Hematopoietic multipotent progenitor cell treated with erythropoietin and hydrocortisone succinate and interleukin-3 and kit ligand, for 8 days (in vitro differentiated cells): ENCODE data around the gene THSD7A.
"Not testable (repeated sequence)": the region's sequence is repeated elsewhere in the genome, so short reads cannot be mapped to it uniquely, and the experiment has no call there.

Experiments
- DNase-seq: peaks from one replicate; pipeline ENCODE4 v3.0.0-alpha.2; 2015

THSD7A gene

GRCh38 chr7:11570205-11570604 is 261.8 kb downstream of the THSD7A start:
- DNase-seq, result no peak

DNA sequence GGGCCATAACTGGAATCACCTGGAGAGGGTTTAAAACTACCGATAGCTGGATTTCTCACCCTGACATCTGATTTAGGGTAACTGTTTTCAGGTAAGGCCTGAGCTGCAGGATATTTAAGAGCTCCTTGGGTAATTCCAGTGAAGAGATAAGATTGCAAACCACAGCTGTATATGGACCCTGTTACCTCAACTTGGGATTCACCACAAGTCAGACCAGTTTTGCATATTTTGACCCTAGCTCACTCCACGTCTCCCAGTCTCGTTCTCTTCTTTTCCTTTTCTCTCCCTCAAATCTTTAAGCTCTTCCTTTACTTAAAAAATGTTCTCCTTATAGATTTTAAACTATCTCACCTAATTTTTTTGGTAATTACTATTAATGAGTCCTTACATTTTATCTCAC is 264.4 kb downstream of the THSD7A start:
- DNase-seq, result no peak

GRCh38 chr7:11557627-11558026 is 274.4 kb downstream of the THSD7A start:
- DNase-seq, result peak; percentile 2

DNA sequence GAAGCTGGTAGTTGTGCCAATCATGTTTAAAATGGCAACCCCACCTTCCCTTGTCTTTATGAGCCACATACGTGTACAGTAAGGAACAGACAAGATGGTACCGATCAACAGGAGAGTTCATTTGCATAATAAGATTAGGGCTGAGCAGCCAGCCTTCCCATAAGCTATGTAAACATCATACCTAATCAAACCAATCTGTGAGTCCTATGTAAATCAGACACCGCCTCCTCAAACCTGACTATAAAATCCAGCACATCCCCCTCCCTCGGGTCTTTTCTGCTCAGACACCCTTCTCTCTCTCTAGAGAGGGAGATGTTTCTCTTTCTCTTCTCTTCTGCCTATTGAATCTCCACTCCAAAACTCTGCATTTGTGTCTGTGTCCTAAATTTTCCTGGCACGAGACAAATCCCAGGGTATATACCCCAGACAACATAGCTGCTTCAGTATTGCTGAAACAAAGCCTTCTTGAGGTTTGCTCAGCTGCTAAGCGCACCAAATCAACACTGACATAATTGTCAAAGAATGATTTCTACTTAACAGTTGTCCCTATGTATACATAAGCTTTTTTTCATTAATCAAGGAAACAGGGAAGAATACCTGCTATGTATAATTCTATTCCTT is 279.2 kb downstream of the THSD7A start:
- DNase-seq, result no peak

DNA sequence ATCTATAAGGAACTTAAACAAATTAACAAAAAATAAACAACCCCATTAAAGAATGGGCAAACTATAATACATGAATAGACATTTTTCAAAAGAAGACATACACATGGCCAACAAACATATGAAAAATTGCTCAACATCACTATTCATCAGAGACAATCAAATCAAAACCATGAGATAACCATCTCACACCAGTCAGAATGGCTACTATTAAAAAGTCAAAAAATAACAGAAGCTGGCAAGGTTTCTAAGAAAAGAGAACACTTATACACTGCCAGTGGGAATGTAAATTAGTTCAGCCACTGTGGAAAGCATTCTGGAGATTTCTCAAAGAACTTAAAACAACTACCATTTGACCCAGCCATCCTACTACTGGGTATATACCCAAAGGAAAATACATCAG is 280.5 kb downstream of the THSD7A start:
- no peak for DNase-seq

GRCh38 chr7:11548532-11548931 is 283.5 kb downstream of the THSD7A start:
- no peak for DNase-seq

DNA sequence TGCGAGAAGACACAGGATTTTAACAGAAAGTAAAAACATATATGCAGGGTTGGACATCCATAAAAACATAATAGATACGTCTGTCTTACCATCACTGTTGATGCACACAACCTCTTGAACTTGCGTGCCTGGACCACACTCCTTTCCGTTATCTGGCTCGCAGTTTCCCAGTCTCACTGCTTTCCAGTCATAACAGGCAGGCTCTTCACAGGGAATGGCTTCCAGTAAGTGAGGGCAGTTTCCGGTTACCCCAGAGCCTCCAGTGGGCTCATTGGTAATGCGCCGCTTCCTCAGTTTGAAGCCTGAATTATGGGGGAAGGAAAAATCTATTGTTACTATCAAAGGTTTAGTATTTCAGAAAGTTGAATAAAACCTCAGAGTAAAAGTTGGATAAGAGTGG is 290.7 kb downstream of the THSD7A start:
- DNase-seq, result no peak

DNA sequence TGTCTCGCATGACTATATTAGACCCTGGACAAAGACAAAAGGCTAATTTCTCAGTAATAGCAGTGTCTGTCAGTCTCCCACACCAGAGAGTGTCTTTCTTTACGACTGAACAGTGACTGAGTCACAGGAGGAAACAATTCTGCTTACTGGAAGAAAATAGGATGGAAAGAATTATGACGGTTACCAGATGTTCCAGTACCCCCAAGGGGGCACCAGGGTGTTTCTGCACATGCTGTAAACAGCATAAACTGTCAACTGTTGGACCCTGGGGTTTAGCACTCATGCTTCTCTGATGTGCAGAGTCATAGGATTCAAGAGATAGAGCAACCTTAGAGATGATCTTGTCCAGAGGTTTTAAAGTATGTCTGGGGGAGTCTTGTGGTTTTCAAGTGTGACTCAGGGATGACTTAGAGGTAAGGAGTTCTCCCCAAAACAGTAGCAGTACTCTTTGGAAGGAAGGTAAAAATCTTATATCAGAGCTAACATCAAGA is 291.7 kb downstream of the THSD7A start:
- DNase-seq, result no peak

- DNase-seq, result no peak
Observed at GRCh38 chr7:11539853-11540252, 292.1 kb downstream of the THSD7A start.

GRCh38 chr7:11538751-11539299 is 293.2 kb downstream of the THSD7A start:
- DNase-seq, result no peak

GRCh38 chr7:11533229-11533820 is 298.7 kb downstream of the THSD7A start:
- no peak for DNase-seq

DNA sequence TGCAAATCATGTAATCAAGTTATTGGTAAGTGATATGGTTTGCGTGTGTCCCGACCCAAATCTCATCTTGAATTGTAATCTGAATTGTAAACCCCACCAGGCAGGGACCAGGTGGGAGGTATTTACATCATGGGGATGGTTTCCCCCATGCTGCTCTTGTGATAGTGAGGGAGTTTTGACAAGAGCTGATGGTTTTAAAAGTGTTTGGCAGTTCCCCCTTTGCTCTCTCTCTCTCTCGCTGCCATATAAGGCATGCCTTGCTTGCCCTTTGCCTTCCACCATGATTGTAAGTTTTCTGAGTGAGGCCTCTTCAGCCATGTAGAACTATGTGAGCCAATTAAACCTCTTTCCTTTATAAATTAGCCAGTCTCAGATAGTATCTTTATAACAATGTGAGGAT is 302.6 kb downstream of the THSD7A start:
- DNase-seq, result no peak

DNA sequence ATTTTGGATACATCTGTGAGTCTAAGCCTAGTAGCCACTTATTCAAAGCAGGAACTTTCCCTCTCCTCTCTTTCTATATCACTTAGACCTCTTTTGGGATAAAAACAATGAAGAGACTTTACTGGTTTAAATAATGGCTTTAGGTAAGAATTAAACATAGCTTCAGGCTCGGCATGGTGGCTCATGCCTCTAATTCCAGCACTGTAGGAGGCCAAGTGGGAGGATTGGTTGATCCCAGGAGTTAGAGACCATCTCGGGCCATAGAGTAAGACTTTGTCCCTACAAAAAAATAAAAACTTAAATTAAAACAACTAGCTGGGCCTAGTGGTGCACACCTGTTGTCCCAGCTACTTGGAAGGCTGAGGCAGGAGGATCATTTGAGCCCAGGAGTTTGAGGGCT is 304.3 kb downstream of the THSD7A start:
- no peak for DNase-seq

GRCh38 chr7:11524476-11525397 is 307.3 kb downstream of the THSD7A start:
- DNase-seq, result no peak

- DNase-seq, result not testable (repeated sequence)
Observed at GRCh38 chr7:11521964-11522499, 310.0 kb downstream of the THSD7A start.

- DNase-seq, result no peak
Observed at GRCh38 chr7:11517853-11518252, 314.1 kb downstream of the THSD7A start.

DNA sequence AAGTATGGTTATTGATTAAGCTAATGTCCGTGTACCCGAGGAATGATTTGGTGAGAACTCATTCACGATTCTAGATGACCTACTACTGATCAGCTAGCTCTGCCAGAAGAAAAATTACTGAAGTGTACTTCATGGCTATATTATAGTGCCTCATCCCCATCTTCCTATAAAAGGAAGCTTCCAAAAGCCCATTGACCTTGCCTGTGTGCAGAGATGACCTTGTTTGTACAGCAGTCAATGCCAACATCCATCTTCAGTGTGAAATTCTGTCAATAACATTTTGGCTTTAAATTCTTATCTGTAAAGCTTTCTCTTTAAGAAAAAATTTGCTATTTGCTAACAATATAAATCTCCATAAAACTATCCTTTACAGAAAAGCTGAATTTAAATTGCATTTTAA is 315.7 kb downstream of the THSD7A start:
- no peak for DNase-seq

GRCh38 chr7:11513460-11513859 is 318.5 kb downstream of the THSD7A start:
- DNase-seq, result no peak

DNA sequence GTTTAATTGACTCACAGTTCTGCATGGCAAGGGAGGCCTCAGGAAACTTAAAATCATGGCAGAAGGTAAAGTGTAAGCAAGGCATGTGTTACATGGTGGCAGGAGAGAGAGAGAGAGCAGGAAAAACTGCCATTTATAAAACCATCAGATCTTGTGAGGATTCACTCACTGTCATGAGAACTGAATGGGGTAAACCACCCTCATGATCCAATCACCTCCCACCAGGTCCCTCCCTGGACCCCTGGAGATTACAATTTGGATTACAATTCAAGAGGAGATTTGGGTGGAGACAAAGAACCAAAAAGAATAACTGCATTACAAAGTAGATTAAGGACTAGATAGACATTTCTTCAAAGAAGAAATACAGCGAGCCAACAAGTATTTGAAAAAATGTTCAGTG is 324.1 kb downstream of the THSD7A start:
- no peak for DNase-seq

GRCh38 chr7:11506417-11506816 is 325.6 kb downstream of the THSD7A start:
- no peak for DNase-seq

GRCh38 chr7:11505471-11505985 is 326.5 kb downstream of the THSD7A start:
- no peak for DNase-seq

- no peak for DNase-seq
Observed at GRCh38 chr7:11492307-11492706, 339.7 kb downstream of the THSD7A start.

- DNase-seq, result no peak
Observed at GRCh38 chr7:11491811-11492210, 340.2 kb downstream of the THSD7A start.
